AG09309 (cell line): ENCODE measurements around the gene ERGIC3.

Experiments used
- DNase-seq: peaks from one replicate; pipeline ENCODE4 v3.0.0-alpha.2; 2010; ENCODE audit warnings: low read depth
- H3K4me3 ChIP-seq: 2 replicates; pipeline ENCODE4 v1.5.1; 2011; ENCODE audit warnings: mild to moderate bottlenecking, low read depth, low read length, moderate library complexity; ENCODE audit not compliant: control insufficient read depth
- CTCF ChIP-seq: IDR thresholded peaks from 2 replicates; pipeline ENCODE4 v1.5.1; 2011; ENCODE audit warnings: mild to moderate bottlenecking, low read depth, low read length, inconsistent platforms; ENCODE audit not compliant: insufficient read depth, control insufficient read depth; ENCODE audit errors: missing control alignments

ERGIC3 gene

GRCh38 chr20:35518955-35519354 is 22.9 kb upstream of the ERGIC3 start:
- H3K4me3 ChIP-seq = no peak overlapping the region
- TF ChIP-seq CTCF = no peak

GRCh38 chr20:35523298-35523888 is 18.5 kb upstream of the ERGIC3 start:
- H3K4me3 ChIP-seq = no peak overlapping the region
- peak; percentile 71 for TF ChIP-seq CTCF
- DNase-seq = no peak

More at GRCh38 chr20:35518955-35519354, 22.9 kb upstream of the ERGIC3 start:
- DNase-seq = no peak

- H3K4me3 ChIP-seq = no peak overlapping the region
- no peak for DNase-seq
- no peak for TF ChIP-seq CTCF
These were observed 16.2 kb upstream of the ERGIC3 start for GRCh38 chr20:35525639-35526038.

- H3K4me3 ChIP-seq = no peak overlapping the region
- DNase-seq = no peak
- no peak for TF ChIP-seq CTCF
These were observed 14.6 kb upstream of the ERGIC3 start for GRCh38 chr20:35527122-35527769.

- no peak for DNase-seq
- TF ChIP-seq CTCF = no peak
These were observed 12.3 kb upstream of the ERGIC3 start, which contains the start of gene C20orf173 for GRCh38 chr20:35529552-35529951. TSS of gene C20orf173 (minus strand) at chr20:35529652. CDS start at chr20:35529373, 279 bp downstream.

GRCh38 chr20:35539756-35540212 is 2.1 kb upstream of the ERGIC3 start:
- no peak overlapping the region for H3K4me3 ChIP-seq
- no peak for DNase-seq
- TF ChIP-seq CTCF = no peak

More at GRCh38 chr20:35529552-35529951, 12.3 kb upstream of the ERGIC3 start, which contains the start of gene C20orf173:
- no peak within 1 kb of the TSS for H3K4me3 ChIP-seq
